ENCODE results near the gene TTF2.
"Not testable (repeated sequence)": the region's sequence is repeated elsewhere in the genome, so short reads cannot be mapped to it uniquely, and the experiment has no call there.

TTF2 gene

GRCh38 chr1:117122330-117123025, 62.4 kb downstream of the TTF2 start:
- no peak for DNase-seq

DNA sequence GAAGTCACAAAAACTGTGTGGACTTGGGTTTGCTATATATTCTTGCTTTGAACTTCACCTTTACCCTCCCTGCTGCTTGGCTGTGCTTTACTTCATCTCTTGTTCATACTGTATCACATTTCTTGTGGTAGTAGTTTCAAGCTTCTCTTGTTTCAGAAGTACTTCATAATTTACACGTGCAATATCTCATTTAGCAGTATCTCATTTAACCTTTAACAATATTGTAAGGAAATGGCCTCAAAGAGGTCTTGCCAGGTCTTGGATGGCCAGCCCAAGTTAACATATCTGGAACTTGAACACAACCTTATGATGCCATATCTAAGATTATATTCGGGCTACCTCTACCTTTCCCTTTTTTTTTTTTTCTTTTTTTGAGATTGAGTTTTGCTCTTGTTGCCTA, 63.1 kb downstream of the TTF2 start:
- no peak for DNase-seq

DNA sequence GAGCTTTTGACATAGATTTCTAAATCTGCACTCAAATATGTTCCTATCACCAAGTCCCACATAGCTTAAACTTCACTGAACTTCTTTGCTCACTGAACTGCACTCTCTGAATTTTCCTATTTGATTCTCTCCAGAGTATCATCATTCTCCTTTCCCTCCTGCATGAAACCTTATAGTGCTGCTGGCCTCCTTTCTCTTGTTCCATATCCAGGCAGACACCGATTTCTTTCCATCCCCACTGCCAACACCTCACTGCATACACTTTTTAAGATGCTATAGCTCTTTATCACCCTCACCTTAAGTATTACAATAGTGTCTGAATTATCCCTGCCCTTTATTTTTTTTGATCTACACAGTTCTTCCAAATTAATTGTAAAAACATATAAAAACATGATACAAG, 64.5 kb downstream of the TTF2 start:
- DNase-seq, result no peak

DNA sequence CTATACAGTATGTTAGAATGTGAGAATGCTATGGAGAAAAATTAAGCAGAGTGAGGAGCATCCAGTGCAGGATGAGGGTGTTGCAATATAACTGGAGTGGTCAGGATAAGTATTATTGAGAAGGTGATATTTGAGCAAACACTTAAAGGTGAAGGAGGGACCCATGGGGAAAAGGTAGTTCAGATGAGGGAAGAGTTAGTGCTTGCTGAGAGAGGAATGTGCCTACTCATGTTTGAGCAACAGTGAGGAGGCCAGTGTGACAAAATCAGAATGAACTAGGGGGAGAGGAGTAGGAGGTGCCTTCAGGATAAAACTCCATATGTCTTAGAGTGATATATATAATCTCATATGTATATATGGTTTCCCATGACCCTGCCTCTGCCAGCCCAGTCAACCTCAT, 67.7 kb downstream of the TTF2 start:
- no peak for DNase-seq

DNA sequence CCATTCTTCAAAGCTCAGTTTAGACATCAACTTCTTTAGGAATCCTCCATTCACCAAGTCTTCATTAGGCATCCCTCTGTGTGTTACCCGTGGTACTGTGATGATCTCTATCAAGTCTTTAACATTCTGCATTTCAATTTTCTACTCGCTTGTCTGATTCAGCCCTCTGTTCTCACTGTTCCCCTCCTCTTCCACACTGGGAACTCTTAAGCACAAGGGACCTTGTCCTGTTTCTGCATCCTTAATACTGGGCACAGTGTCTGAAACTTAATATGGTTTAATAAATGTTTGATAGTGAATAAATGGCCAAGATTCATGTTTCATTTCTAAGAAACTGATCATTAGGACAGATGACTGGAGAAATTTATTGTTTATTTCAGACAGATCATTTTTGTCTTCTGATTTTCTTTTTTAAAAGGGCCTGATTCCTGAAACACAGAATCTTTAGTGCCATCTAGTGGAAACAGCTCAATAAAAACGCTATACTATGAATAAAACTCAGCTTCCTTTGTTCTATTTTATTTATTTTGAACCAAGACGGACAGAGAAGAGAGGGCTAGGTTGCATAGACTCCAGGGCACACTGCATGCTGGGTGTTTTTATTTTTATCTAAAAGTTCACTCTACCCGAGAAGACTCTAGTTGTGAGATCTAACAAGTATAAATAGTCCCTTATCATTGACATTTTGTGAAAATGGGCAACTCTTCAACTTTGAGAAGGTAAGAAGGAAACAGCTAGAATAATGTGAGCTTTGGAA, 68.4 kb downstream of the TTF2 start:
- no peak for DNase-seq

DNA sequence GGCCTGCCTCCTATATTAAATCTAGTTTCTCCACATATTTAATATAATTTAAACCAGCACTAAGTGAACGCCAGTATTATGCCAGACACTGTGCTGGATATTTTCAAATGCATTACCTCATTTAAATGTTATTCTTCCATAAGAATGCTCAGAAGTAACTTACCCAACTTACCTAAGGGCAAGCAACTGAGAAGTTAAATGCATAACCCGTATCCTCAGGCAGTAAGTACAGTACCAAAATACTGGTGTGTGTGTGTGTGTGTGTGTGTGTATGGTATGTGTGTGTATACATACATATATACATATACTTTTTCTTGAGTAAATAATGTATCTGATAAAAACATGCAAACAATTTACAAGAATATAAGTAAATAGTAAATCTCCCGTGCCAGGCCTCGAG, 70.4 kb downstream of the TTF2 start:
- DNase-seq, result no peak

DNA sequence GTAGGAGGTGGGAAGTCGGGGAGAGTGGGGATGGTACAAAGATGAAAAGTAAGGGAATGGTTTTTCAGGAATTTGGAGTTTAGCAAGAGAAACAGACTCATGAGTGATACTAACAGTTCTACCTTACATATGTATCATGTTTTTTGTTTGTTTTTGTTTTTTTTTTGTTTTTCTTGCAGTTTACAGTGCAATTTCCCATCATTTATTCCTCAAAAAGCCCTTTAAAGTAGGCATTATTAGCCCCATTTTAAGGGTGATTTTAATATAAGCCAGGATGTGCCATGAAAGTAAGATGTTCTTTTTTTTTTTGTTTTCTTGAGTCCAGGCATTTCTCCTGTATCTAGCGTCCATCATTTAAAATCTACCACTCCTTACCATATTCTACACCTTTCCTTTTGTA, 75.2 kb downstream of the TTF2 start:
- no peak for DNase-seq

DNA sequence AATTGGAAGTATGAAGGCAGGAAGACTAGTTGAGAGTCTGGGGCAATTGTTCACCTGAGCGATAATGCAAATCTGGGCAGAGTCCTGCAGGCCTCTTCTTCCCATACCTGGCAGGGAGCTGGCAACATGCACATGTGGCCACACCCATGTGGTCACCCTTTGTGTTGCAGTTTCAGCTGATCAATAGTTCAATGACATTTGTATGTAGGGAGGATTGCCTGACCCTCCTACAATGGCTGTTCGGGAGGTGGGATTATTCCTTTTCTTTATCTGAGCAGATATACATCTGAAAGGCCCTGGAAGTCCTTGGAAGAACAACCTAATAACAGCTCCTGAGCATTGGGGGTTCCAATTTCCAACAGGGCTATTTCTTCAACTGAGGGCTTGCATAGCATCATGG, 76.6 kb downstream of the TTF2 start:
- DNase-seq, result no peak

- no peak for DNase-seq
Observed at GRCh38 chr1:117137281-117137855, 77.2 kb downstream of the TTF2 start.

GRCh38 chr1:117138106-117138505, 78.0 kb downstream of the TTF2 start:
- no peak for DNase-seq

DNA sequence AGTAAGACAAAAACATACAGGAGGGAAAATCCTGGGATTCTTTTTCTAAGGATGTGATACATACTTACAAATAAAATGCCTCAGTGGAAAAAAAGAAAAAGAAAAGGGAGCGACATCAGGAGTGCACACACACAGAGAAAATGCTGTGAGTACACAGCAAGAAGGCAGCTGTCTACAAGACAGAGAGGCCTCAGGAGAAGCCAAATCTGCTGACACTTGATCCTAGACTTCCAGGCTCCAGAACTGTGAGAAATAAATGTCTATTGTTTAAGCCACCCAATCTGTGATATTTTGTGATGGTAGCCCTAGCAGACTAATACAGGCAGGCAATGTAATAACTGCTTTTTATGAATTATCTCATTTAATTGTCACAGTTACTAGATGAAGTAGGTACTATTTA, 78.4 kb downstream of the TTF2 start:
- no peak for DNase-seq

GRCh38 chr1:117142200-117142599, 82.1 kb downstream of the TTF2 start:
- DNase-seq, result no peak

DNA sequence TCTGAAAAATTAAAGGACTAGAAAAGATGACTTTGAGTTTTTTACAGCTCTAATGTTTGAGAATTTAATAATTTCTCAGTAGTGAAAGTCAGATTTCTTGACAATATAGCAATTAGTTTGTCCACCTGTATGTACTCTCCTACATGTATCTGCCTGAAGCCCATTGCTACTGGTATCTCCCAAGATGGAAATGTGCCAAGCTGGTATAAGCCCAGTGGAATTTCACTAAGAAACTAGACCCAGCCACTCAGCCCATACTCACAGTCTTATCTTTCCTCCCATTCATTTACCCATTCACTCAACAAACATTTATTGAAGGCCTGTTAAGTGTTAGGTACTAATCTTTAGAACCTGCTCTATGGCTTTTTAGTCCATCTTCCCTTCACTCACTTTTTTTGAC, 83.0 kb downstream of the TTF2 start:
- no peak for DNase-seq

- no peak for DNase-seq
Observed at GRCh38 chr1:117143871-117144270, 83.7 kb downstream of the TTF2 start.

DNA sequence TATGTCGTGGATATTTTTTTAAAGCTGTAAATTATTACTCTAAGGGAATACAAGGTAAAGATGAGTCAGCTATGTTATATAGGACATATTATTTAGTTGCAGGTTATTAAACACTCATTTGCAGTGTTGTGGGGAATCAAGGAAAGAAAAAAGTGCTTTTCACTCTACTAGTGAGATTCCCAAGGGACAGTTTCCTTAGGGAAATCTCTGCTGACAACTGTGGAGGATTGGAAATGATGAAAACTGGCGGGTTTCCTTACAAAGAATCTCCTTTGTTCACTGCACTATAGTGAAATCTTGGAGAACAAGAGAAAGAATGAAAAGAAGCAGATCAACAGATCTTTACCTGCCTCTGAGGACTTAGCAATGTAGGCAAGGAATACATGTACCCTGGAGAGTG, 85.9 kb downstream of the TTF2 start:
- DNase-seq, result no peak

GRCh38 chr1:117146575-117147340, 86.6 kb downstream of the TTF2 start:
- no peak for DNase-seq

GRCh38 chr1:117147341-117147831, 87.3 kb downstream of the TTF2 start:
- DNase-seq, result no peak

GRCh38 chr1:117147856-117148588, 87.9 kb downstream of the TTF2 start:
- no peak for DNase-seq

- no peak for DNase-seq
Observed at GRCh38 chr1:117150316-117150715, 90.2 kb downstream of the TTF2 start.

DNA sequence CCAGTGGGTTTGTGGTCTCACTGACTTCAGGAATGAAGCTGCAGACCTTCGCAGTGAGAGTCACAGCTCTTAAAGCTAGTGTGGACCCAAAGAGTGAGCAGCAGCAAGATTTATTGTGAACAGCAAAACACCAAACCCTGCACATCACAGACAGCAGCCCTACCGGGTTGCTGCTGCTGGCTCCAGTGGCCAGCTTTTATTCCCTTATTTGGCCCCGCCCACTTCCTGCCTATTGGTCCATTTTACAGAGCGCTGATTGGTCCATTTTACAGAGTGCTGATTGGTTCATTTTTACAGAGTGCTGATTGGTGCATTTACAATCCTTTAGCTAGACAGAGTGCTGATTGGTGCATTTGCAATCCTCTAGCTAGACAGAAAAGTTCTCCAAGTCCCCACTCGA, 91.2 kb downstream of the TTF2 start:
- not testable (repeated sequence) for DNase-seq

Measured in stimulated activated naive CD4-positive, alpha-beta T cell treated with Interleukin-2 at 50 U/mL for 16 hours (primary cell).